ENCODE results near the gene CELSR1.

GRCh38 chr22:46407748-46408147 lies 129.7 kb downstream of the CELSR1 start:
- TF ChIP-seq CTCF (IDR thresholded peaks at IDR 0.05) (no peak), POLR2AphosphoS5 (IDR thresholded peaks at IDR 0.05; ENCODE audit: low read depth, low read length) (no peak)
